HepG2 (cell line): Measurements from ENCODE around the gene PAPSS1. TPM values are rescaled to one million over a fixed set of nuclear protein-coding genes. Genes with fewer than 3 reads are reported as not detected.
A peak's percentile ranks its signal among the peaks of the same experiment; 100 is the strongest.

Experiments used
- AGO1 ChIP-seq: fragments of 200-400 bp; formaldehyde crosslinking; IDR thresholded peaks from 2 replicates; pipeline ENCODE4 v1.6.1; 2017; ENCODE audit warnings: mild to moderate bottlenecking, low read depth, low read length, moderate library complexity; ENCODE audit not compliant: poor library complexity, severe bottlenecking
- CBX1 ChIP-seq: IDR thresholded peaks from one replicate; pipeline ENCODE4 v1.6.1; 2016; ENCODE audit warnings: antibody characterized with exemption, low read depth
- HDAC1 ChIP-seq: sonication (generic); formaldehyde crosslinking; IDR thresholded peaks from 2 replicates; pipeline ENCODE4 v1.5.1; 2020; ENCODE audit warnings: mild to moderate bottlenecking, missing genetic modification reagents
- MAX ChIP-seq: IDR thresholded peaks from 2 replicates; pipeline ENCODE4 v1.6.1; 2012; ENCODE audit warnings: inconsistent platforms
- MIXL1 ChIP-seq: IDR thresholded peaks from 2 replicates; pipeline ENCODE4 v1.6.1; 2016
- NR2F2 ChIP-seq: IDR thresholded peaks from 2 replicates; pipeline ENCODE4 v1.6.1; 2012; ENCODE audit warnings: low read depth, inconsistent platforms, borderline replicate concordance
- SAP130 ChIP-seq: IDR thresholded peaks from 2 replicates; pipeline ENCODE4 v1.6.1; 2016; ENCODE audit warnings: low read depth
- TEAD2 ChIP-seq: sonication (generic); formaldehyde crosslinking; IDR thresholded peaks from 2 replicates; pipeline ENCODE4 v1.9.0; 2021; ENCODE audit warnings: missing genetic modification reagents
- THAP7 ChIP-seq: sonication (generic); formaldehyde crosslinking; IDR thresholded peaks from 2 replicates; pipeline ENCODE4 v1.8.1; 2023; ENCODE audit warnings: mild to moderate bottlenecking, missing genetic modification reagents
- YY1 ChIP-seq: IDR thresholded peaks from 2 replicates; pipeline ENCODE4 v1.6.1; 2011; ENCODE audit warnings: low read length, low read depth, moderate library complexity, mild to moderate bottlenecking; ENCODE audit not compliant: insufficient read depth, insufficient replicate concordance
- ZBTB38 ChIP-seq: sonication (generic); formaldehyde crosslinking; IDR thresholded peaks from 2 replicates; pipeline ENCODE4 v1.5.1; 2020; ENCODE audit warnings: mild to moderate bottlenecking, missing genetic modification reagents
- ZNF253 ChIP-seq: sonication (generic); formaldehyde crosslinking; IDR thresholded peaks from 2 replicates; pipeline ENCODE4 v1.8.0; 2022; ENCODE audit warnings: mild to moderate bottlenecking, missing genetic modification reagents, borderline replicate concordance
- ZNF275 ChIP-seq: sonication (generic); formaldehyde crosslinking; IDR thresholded peaks from 2 replicates; pipeline ENCODE4 v1.8.0; 2022; ENCODE audit warnings: missing genetic modification reagents, mild to moderate bottlenecking, inconsistent platforms, borderline replicate concordance
- ZNF451 ChIP-seq: sonication (generic); formaldehyde crosslinking; IDR thresholded peaks from 2 replicates; pipeline ENCODE4 v1.5.0; 2020; ENCODE audit warnings: mild to moderate bottlenecking, missing genetic modification reagents
- ZSCAN25 ChIP-seq: sonication (generic); formaldehyde crosslinking; IDR thresholded peaks from 2 replicates; pipeline ENCODE4 v1.8.0; 2022; ENCODE audit warnings: mild to moderate bottlenecking, missing genetic modification reagents
- polyA plus RNA-seq, 8 experiments: library from polyadenylated mRNA; depleted of rRNA in 3 of 8; stranded (reverse) in 7 of 8; unstranded in 1 of 8; fragments of >200 nt; fragmentation: Illumina TruSeq in 4 of 8; extraction: Trizol in 4 of 8; gene quantifications; 2 replicates each; pipeline versions ENCODE4 v1.2.1 to v1.2.3, GENCODE V29; 2011 to 2016; ENCODE audit warnings: low read depth in 4 of 8, missing spikeins in 1 of 8, mixed read lengths in 1 of 8; ENCODE audit not compliant: insufficient read depth in 1 of 8
- total RNA-seq, 5 experiments: library from RNA; depleted of rRNA; stranded (reverse); fragments of >200 nt; fragmentation: Illumina TruSeq; extraction: Trizol; gene quantifications; 2 replicates each; pipeline ENCODE4 v1.2.3, GENCODE V29; 2016; ENCODE audit warnings: low read depth in 1 of 5
- TF ChIP-seq, protein P1 (sequence below): sonication (generic); formaldehyde crosslinking; IDR thresholded peaks from 2 replicates; pipeline ENCODE4 v1.5.1; 2020; ENCODE audit warnings: mild to moderate bottlenecking, missing genetic modification reagents
- TF ChIP-seq, protein P2 (sequence below): sonication (generic); formaldehyde crosslinking; IDR thresholded peaks from 2 replicates; pipeline ENCODE4 v1.5.1; 2020; ENCODE audit warnings: mild to moderate bottlenecking, moderate library complexity, missing genetic modification reagents
- TF ChIP-seq, protein P3 (sequence below): sonication (generic); formaldehyde crosslinking; IDR thresholded peaks from 2 replicates; pipeline ENCODE4; 2020; ENCODE audit warnings: missing genetic modification reagents, mild to moderate bottlenecking, borderline replicate concordance

Gene PAPSS1
- total and polyA plus RNA-seq, 2 of the 13 experiments (the other 11 are each of a cell fraction or from before 2014, with no cell fraction given) = 105 to 126 TPM

- TF ChIP-seq, protein P1, sequence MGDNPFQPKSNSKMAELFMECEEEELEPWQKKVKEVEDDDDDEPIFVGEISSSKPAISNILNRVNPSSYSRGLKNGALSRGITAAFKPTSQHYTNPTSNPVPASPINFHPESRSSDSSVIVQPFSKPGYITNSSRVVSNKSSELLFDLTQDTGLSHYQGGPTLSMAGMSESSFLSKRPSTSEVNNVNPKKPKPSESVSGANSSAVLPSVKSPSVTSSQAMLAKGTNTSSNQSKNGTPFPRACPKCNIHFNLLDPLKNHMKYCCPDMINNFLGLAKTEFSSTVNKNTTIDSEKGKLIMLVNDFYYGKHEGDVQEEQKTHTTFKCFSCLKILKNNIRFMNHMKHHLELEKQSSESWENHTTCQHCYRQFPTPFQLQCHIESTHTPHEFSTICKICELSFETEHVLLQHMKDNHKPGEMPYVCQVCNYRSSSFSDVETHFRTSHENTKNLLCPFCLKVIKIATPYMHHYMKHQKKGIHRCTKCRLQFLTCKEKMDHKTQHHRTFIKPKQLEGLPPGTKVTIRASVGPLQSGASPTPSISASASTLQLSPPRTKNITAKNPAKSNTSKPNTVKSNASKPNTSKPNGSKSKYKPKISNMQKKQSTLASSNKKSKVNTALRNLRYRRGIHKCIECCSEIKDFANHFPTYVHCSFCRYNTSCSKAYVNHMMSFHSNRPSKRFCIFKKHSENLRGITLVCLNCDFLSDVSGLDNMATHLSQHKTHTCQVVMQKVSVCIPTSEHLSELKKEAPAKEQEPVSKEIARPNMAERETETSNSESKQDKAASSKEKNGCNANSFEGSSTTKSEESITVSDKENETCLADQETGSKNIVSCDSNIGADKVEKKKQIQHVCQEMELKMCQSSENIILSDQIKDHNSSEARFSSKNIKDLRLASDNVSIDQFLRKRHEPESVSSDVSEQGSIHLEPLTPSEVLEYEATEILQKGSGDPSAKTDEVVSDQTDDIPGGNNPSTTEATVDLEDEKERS (CRISPR knock-in tag) = peak; percentile 39; the same call in 1 of the 2 replicates
- TF ChIP-seq TEAD2 (CRISPR knock-in tag) (no peak), ZNF451 (no peak), THAP7 (CRISPR knock-in tag) (0 out of 2 replicates have a peak, but pooled peaks have one; percentile 41), CBX1 (no peak), ZNF275 (CRISPR knock-in tag) (no peak), AGO1 (no peak), SAP130 (peak; percentile 48), ZSCAN25 (CRISPR knock-in tag) (no peak), HDAC1 (CRISPR knock-in tag) (0 out of 2 replicates have a peak, but pooled peaks have one; percentile 24), NR2F2 (no peak), MIXL1 (0 out of 2 replicates have a peak, but pooled peaks have one; percentile 41), ZBTB38 (CRISPR knock-in tag) (peak; percentile 56; the same call in 1 of the 2 replicates), ZNF253 (no peak), MAX (0 out of 2 replicates have a peak, but pooled peaks have one; percentile 15), YY1 (peak; percentile 60)
- TF ChIP-seq, protein P2, sequence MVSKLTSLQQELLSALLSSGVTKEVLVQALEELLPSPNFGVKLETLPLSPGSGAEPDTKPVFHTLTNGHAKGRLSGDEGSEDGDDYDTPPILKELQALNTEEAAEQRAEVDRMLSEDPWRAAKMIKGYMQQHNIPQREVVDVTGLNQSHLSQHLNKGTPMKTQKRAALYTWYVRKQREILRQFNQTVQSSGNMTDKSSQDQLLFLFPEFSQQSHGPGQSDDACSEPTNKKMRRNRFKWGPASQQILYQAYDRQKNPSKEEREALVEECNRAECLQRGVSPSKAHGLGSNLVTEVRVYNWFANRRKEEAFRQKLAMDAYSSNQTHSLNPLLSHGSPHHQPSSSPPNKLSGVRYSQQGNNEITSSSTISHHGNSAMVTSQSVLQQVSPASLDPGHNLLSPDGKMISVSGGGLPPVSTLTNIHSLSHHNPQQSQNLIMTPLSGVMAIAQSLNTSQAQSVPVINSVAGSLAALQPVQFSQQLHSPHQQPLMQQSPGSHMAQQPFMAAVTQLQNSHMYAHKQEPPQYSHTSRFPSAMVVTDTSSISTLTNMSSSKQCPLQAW = peak; percentile 68; the same call in 1 of the 2 replicates
- TF ChIP-seq, protein P3, sequence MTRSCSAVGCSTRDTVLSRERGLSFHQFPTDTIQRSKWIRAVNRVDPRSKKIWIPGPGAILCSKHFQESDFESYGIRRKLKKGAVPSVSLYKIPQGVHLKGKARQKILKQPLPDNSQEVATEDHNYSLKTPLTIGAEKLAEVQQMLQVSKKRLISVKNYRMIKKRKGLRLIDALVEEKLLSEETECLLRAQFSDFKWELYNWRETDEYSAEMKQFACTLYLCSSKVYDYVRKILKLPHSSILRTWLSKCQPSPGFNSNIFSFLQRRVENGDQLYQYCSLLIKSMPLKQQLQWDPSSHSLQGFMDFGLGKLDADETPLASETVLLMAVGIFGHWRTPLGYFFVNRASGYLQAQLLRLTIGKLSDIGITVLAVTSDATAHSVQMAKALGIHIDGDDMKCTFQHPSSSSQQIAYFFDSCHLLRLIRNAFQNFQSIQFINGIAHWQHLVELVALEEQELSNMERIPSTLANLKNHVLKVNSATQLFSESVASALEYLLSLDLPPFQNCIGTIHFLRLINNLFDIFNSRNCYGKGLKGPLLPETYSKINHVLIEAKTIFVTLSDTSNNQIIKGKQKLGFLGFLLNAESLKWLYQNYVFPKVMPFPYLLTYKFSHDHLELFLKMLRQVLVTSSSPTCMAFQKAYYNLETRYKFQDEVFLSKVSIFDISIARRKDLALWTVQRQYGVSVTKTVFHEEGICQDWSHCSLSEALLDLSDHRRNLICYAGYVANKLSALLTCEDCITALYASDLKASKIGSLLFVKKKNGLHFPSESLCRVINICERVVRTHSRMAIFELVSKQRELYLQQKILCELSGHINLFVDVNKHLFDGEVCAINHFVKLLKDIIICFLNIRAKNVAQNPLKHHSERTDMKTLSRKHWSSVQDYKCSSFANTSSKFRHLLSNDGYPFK (CRISPR knock-in tag) = 0 out of 2 replicates have a peak, but pooled peaks have one; percentile 60
Measured at GRCh38 chr4:107579099-107579498, 140.9 kb downstream of the PAPSS1 start (continued).
